SW480 (cell line): ENCODE measurements around the gene KDM8.

Experiments used
- DNase-seq: peaks from one replicate; pipeline ENCODE4 v3.0.0-alpha.2; 2016; ENCODE audit warnings: low spot score

Gene KDM8

GRCh38 chr16:27270349-27270748 lies 67.0 kb downstream of the KDM8 start:
- DNase-seq: no peak
